ENCODE results near the gene CACNA2D1.

GRCh38 chr7:82317257-82317721 is 126.3 kb downstream of the CACNA2D1 start:
- TF ChIP-seq HDAC2 (IDR thresholded peaks at IDR 0.05) (no peak), POLR2A (conservative IDR thresholded peaks at IDR 0.05) (no peak), KLF10 (CRISPR knock-in tag; IDR thresholded peaks at IDR 0.05) (no peak), PRMT5 (CRISPR knock-in tag; IDR thresholded peaks at IDR 0.05) (no peak)

Data from K562 (cell line).